ENCODE results near the gene RBM19.

Gene RBM19

GRCh38 chr12:113808095-113808951 lies 157.8 kb downstream of the RBM19 start:
- Histone ChIP-seq H3K27ac (ENCODE audit: insufficient read depth in 1 of 2, low read depth in 1 of 2, low read length in 2 of 2, poor library complexity in 1 of 2, severe bottlenecking in 2 of 2) (no peak overlapping the region), H3K4me1 (ENCODE audit: control extremely low read depth in 1 of 4, control insufficient read depth in 4 of 4, insufficient read depth in 4 of 4, low read length in 3 of 4) (no peaks in the 10 kb centered on the region), H3K27me3 (replicated peaks in 2 of 5; ENCODE audit: control insufficient read depth in 4 of 5, insufficient read depth in 5 of 5, low read length in 4 of 5) (no peaks in the 10 kb centered on the region), H3K9me3 (ENCODE audit: control extremely low read depth in 1 of 5, control insufficient read depth in 4 of 5, insufficient read depth in 2 of 5, low read depth in 1 of 5, low read length in 4 of 5) (peaks cover 0 to 18% (median 7%) of the 10 kb centered on the region in 5 experiments), H3K36me3 (ENCODE audit: control insufficient read depth in 4 of 4, insufficient read depth in 4 of 4, low read length in 3 of 4) (peaks cover 0 to 13% (median 0%) of the 10 kb centered on the region in 4 experiments), H3K4me3 (ENCODE audit: control insufficient read depth in 1 of 7, extremely low read depth in 1 of 7, insufficient read depth in 4 of 7, low read depth in 2 of 7, low read length in 6 of 7) (no peak overlapping the region)
- DNase-seq = no peak
- ChIA-PET POLR2A (interaction anchor here (0.6 kb wide), 1 partner anchor 19 kb away, joined by 3 read pairs; no protein-coding TSS in a partner anchor), CTCF (no interaction called here)
- 100% methylated on average over 9 of the region's 19 CpGs for WGBS (ENCODE audit: insufficient coverage)

- ChIA-PET CTCF (no interaction called here), POLR2A (no interaction called here)
- no peak for DNase-seq
- Histone ChIP-seq H3K4me1 (ENCODE audit: control extremely low read depth in 1 of 4, control insufficient read depth in 4 of 4, insufficient read depth in 4 of 4, low read length in 3 of 4) (no peaks in the 10 kb centered on the region), H3K27ac (ENCODE audit: insufficient read depth in 1 of 2, low read depth in 1 of 2, low read length in 2 of 2, poor library complexity in 1 of 2, severe bottlenecking in 2 of 2) (no peak overlapping the region), H3K9me3 (ENCODE audit: control extremely low read depth in 1 of 5, control insufficient read depth in 4 of 5, insufficient read depth in 2 of 5, low read depth in 1 of 5, low read length in 4 of 5) (peaks cover 0 to 10% (median 2%) of the 10 kb centered on the region in 5 experiments), H3K4me3 (ENCODE audit: control insufficient read depth in 1 of 7, extremely low read depth in 1 of 7, insufficient read depth in 4 of 7, low read depth in 2 of 7, low read length in 6 of 7) (no peak overlapping the region), H3K36me3 (ENCODE audit: control insufficient read depth in 4 of 4, insufficient read depth in 4 of 4, low read length in 3 of 4) (peaks cover 0 to 3% (median 0%) of the 10 kb centered on the region in 4 experiments), H3K27me3 (replicated peaks in 2 of 5; ENCODE audit: control insufficient read depth in 4 of 5, insufficient read depth in 5 of 5, low read length in 4 of 5) (no peaks in the 10 kb centered on the region)
- whole genome bisulfite sequencing (ENCODE audit: insufficient coverage) = 97% methylated on average over 5 of the region's 5 CpGs
Observed at GRCh38 chr12:113805673-113806072, 160.5 kb downstream of the RBM19 start.

GRCh38 chr12:113804961-113805600 lies 161.0 kb downstream of the RBM19 start:
- Histone ChIP-seq H3K27ac (ENCODE audit: insufficient read depth in 1 of 2, low read depth in 1 of 2, low read length in 2 of 2, poor library complexity in 1 of 2, severe bottlenecking in 2 of 2) (no peak overlapping the region), H3K4me3 (ENCODE audit: control insufficient read depth in 1 of 7, extremely low read depth in 1 of 7, insufficient read depth in 4 of 7, low read depth in 2 of 7, low read length in 6 of 7) (no peak overlapping the region), H3K36me3 (ENCODE audit: control insufficient read depth in 4 of 4, insufficient read depth in 4 of 4, low read length in 3 of 4) (peaks cover 0 to 3% (median 0%) of the 10 kb centered on the region in 4 experiments), H3K9me3 (ENCODE audit: control extremely low read depth in 1 of 5, control insufficient read depth in 4 of 5, insufficient read depth in 2 of 5, low read depth in 1 of 5, low read length in 4 of 5) (peaks cover 0 to 10% (median 2%) of the 10 kb centered on the region in 5 experiments), H3K4me1 (ENCODE audit: control extremely low read depth in 1 of 4, control insufficient read depth in 4 of 4, insufficient read depth in 4 of 4, low read length in 3 of 4) (no peaks in the 10 kb centered on the region), H3K27me3 (replicated peaks in 2 of 5; ENCODE audit: control insufficient read depth in 4 of 5, insufficient read depth in 5 of 5, low read length in 4 of 5) (no peaks in the 10 kb centered on the region)
- WGBS (ENCODE audit: insufficient coverage) = 96% methylated on average over 13 of the region's 16 CpGs
- CTCF ChIA-PET = no interaction called here
- POLR2A ChIA-PET = no interaction called here
- DNase-seq = no peak

- H3K27me3 ChIP-seq (replicated peaks in 2 of 5; ENCODE audit: control insufficient read depth in 4 of 5, insufficient read depth in 5 of 5, low read length in 4 of 5) = no peaks in the 10 kb centered on the region
- no peaks in the 10 kb centered on the region for H3K4me1 ChIP-seq (ENCODE audit: control extremely low read depth in 1 of 4, control insufficient read depth in 4 of 4, insufficient read depth in 4 of 4, low read length in 3 of 4)
- H3K27ac ChIP-seq (ENCODE audit: insufficient read depth in 1 of 2, low read depth in 1 of 2, low read length in 2 of 2, poor library complexity in 1 of 2, severe bottlenecking in 2 of 2) = no peak overlapping the region
- ChIA-PET POLR2A (no interaction called here), CTCF (no interaction called here)
- no peak overlapping the region for H3K4me3 ChIP-seq (ENCODE audit: control insufficient read depth in 1 of 7, extremely low read depth in 1 of 7, insufficient read depth in 4 of 7, low read depth in 2 of 7, low read length in 6 of 7)
- peaks cover 0 to 3% (median 0%) of the 10 kb centered on the region in 4 experiments for H3K36me3 ChIP-seq (ENCODE audit: control insufficient read depth in 4 of 4, insufficient read depth in 4 of 4, low read length in 3 of 4)
- peaks cover 0 to 10% (median 2%) of the 10 kb centered on the region in 5 experiments for H3K9me3 ChIP-seq (ENCODE audit: control extremely low read depth in 1 of 5, control insufficient read depth in 4 of 5, insufficient read depth in 2 of 5, low read depth in 1 of 5, low read length in 4 of 5)
- no peak for DNase-seq
- WGBS (ENCODE audit: insufficient coverage) = 100% methylated on average over 3 of the region's 3 CpGs
Observed at GRCh38 chr12:113803759-113804140, 162.4 kb downstream of the RBM19 start.

- H3K27ac ChIP-seq (ENCODE audit: insufficient read depth in 1 of 2, low read depth in 1 of 2, low read length in 2 of 2, poor library complexity in 1 of 2, severe bottlenecking in 2 of 2) = no peak overlapping the region
- peaks cover 0 to 10% (median 2%) of the 10 kb centered on the region in 5 experiments for H3K9me3 ChIP-seq (ENCODE audit: control extremely low read depth in 1 of 5, control insufficient read depth in 4 of 5, insufficient read depth in 2 of 5, low read depth in 1 of 5, low read length in 4 of 5)
- ChIA-PET POLR2A (no interaction called here), CTCF (no interaction called here)
- WGBS (ENCODE audit: insufficient coverage) = 93% methylated on average over 20 of the region's 22 CpGs
- peaks cover 0 to 3% (median 0%) of the 10 kb centered on the region in 4 experiments for H3K36me3 ChIP-seq (ENCODE audit: control insufficient read depth in 4 of 4, insufficient read depth in 4 of 4, low read length in 3 of 4)
- no peaks in the 10 kb centered on the region for H3K27me3 ChIP-seq (replicated peaks in 2 of 5; ENCODE audit: control insufficient read depth in 4 of 5, insufficient read depth in 5 of 5, low read length in 4 of 5)
- no peak overlapping the region for H3K4me3 ChIP-seq (ENCODE audit: control insufficient read depth in 1 of 7, extremely low read depth in 1 of 7, insufficient read depth in 4 of 7, low read depth in 2 of 7, low read length in 6 of 7)
- DNase-seq = no peak
- no peaks in the 10 kb centered on the region for H3K4me1 ChIP-seq (ENCODE audit: control extremely low read depth in 1 of 4, control insufficient read depth in 4 of 4, insufficient read depth in 4 of 4, low read length in 3 of 4)
Observed at GRCh38 chr12:113802966-113803758, 163.0 kb downstream of the RBM19 start.

DNA sequence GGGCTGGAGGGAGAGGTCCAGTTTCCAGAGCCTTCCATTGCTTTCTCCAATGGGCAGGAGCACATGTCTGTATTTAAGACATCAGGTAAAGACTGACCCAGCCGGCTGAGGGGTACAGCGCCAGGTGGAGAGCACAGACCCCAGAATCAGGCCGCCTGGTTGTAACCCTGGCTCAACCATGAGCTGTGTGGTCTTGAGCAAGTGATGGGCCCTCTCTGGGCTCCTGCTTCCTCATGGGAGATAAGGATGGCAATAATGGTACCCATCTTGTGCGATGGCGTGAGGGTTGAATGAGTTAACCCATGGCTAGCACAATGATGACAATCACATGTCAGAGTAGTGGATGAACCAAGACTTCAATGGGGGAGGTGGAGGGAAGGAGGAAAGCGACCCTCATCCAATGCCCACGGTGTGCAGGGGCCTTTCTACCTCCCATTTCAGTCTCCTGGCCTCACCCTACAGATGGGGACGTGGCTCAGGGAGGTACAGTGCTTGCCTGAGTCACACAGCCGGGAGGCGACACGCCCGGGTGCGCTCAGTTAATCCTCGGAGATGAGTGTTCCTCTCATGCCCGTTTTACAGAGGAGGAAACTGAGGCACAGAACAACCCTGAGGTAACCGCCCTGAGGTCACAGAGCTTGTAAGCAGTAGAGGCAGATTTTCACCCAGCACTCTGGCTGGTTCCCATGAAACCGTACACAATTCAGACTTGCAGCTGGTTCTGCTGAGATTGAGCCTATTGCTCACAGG lies 163.9 kb downstream of the RBM19 start:
- no peaks in the 10 kb centered on the region for H3K4me1 ChIP-seq (ENCODE audit: control extremely low read depth in 1 of 4, control insufficient read depth in 4 of 4, insufficient read depth in 4 of 4, low read length in 3 of 4)
- no peaks in the 10 kb centered on the region for H3K36me3 ChIP-seq (ENCODE audit: control insufficient read depth in 4 of 4, insufficient read depth in 4 of 4, low read length in 3 of 4)
- peaks cover 0 to 10% (median 2%) of the 10 kb centered on the region in 5 experiments for H3K9me3 ChIP-seq (ENCODE audit: control extremely low read depth in 1 of 5, control insufficient read depth in 4 of 5, insufficient read depth in 2 of 5, low read depth in 1 of 5, low read length in 4 of 5)
- ChIA-PET POLR2A (no interaction called here), CTCF (no interaction called here)
- no peak overlapping the region for H3K4me3 ChIP-seq (ENCODE audit: control insufficient read depth in 1 of 7, extremely low read depth in 1 of 7, insufficient read depth in 4 of 7, low read depth in 2 of 7, low read length in 6 of 7)
- no peak overlapping the region for H3K27ac ChIP-seq (ENCODE audit: insufficient read depth in 1 of 2, low read depth in 1 of 2, low read length in 2 of 2, poor library complexity in 1 of 2, severe bottlenecking in 2 of 2)
- peaks cover 0 to 2% (median 0%) of the 10 kb centered on the region in 5 experiments for H3K27me3 ChIP-seq (replicated peaks in 2 of 5; ENCODE audit: control insufficient read depth in 4 of 5, insufficient read depth in 5 of 5, low read length in 4 of 5)
- no peak for DNase-seq
- 97% methylated on average over 16 of the region's 17 CpGs for WGBS (ENCODE audit: insufficient coverage)

All from common myeloid progenitor, CD34-positive (primary cell).